Skeletal muscle satellite cell (primary cell): ENCODE measurements around the gene DGKB.
A peak's percentile ranks its signal among the peaks of the same experiment; 100 is the strongest.

ENCODE experiments used
- H3K27me3 ChIP-seq: 2 replicates; pipeline ENCODE4 v1.7.0; 2013; ENCODE audit warnings: low read length; ENCODE audit not compliant: control insufficient read depth, insufficient read depth
- H3K36me3 ChIP-seq: 2 replicates; pipeline ENCODE4 v1.7.0; 2013; ENCODE audit warnings: mild to moderate bottlenecking, control low read depth, low read length; ENCODE audit not compliant: insufficient read depth
- H3K4me1 ChIP-seq: 2 replicates; pipeline ENCODE4 v1.7.0; 2013; ENCODE audit warnings: low read length; ENCODE audit not compliant: control insufficient read depth, insufficient read depth
- H3K4me2 ChIP-seq: 2 replicates; pipeline ENCODE4 v1.7.0; 2013; ENCODE audit warnings: mild to moderate bottlenecking, low read length
- H3K4me3 ChIP-seq: 2 replicates; pipeline ENCODE4 v1.7.0; 2013; ENCODE audit warnings: low read length
- H3K9ac ChIP-seq: 2 replicates; pipeline ENCODE4 v1.7.0; 2013; ENCODE audit warnings: mild to moderate bottlenecking, low read depth, low read length, moderate library complexity
- H3K9me3 ChIP-seq: replicated peaks from 2 replicates; pipeline ENCODE4 v1.7.0; 2013; ENCODE audit warnings: mild to moderate bottlenecking, control low read depth, low read length

DGKB gene

DNA sequence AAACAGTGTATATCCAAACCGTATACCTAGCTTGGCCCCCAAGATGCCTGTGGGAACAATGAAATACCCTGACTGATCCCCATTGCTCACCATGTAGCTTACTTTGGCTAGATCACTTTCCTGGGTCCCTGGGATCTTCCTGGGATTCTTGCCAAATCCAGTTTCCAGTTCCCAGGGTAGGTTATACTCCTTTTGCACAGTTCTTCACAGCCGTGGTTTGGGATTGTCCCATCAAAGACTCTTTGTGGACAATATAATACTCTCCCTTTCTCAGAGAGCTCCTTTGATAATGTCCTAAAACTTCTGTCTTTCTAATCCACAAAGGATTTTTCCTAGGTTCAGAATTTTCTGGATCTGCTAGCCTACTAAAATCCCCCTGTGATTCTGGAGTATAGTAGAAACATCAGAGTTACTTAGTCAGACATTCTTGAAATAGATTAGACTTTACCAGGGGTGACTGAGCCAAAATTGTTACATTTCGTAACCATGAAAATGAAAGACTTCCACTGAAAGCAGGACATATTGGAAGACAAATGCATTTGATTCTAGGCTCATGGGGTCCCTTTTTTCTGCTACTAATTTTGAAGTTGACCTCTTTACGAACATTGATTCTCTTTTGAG, 524.8 kb downstream of the DGKB start:
- Histone ChIP-seq H3K4me1 (peaks cover 28% of the 10 kb centered on the region), H3K4me3 (peak overlapping the region; percentile 44), H3K27me3 (no peaks in the 10 kb centered on the region), H3K9ac (peak overlapping the region; percentile 51), H3K9me3 (no peaks in the 10 kb centered on the region), H3K4me2 (peak overlapping the region; percentile 44), H3K36me3 (no peaks in the 10 kb centered on the region)

DNA sequence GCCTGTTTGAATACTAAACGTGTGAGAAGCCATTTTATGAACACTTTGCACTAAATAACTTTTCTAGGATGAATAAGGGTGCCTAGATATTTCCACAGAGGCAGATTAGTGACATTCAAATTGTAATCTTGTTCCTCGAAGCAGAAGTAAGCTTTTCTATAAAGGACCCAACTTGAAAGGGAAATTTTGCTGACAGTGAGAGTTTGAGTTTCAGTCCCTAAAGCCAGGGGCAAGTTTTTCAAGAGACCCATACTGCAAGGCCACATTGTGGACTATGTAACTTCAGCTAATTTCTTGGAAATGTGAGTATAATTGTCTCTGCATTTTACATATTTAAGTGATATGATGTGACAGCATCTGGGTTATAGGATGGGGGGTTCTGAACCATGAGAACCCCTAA, 525.8 kb downstream of the DGKB start:
- Histone ChIP-seq H3K9me3 (no peaks in the 10 kb centered on the region), H3K9ac (no peak overlapping the region), H3K27me3 (no peaks in the 10 kb centered on the region), H3K4me3 (no peak overlapping the region), H3K36me3 (no peaks in the 10 kb centered on the region), H3K4me1 (peaks cover 25% of the 10 kb centered on the region), H3K4me2 (no peak overlapping the region)

DNA sequence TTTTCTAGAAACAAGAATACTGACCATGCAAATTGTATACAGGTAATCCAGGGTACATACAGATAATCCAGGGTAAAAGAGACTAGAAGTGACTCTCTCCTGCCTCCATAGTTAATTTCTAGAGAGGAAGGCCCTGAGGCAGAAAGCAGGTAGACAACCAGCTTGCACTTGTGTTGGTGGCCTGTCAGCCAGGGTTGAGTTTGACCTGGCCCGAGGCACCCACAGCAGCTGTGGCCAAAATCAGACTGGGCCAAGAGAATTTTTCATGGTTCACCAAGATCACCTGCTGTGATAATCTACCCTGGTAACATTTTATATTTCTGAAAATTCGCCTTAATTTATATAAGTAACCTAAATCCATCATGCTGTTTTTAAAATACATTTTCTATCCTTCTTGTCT, 526.6 kb downstream of the DGKB start:
- no peaks in the 10 kb centered on the region for H3K9me3 ChIP-seq
- no peaks in the 10 kb centered on the region for H3K27me3 ChIP-seq
- H3K9ac ChIP-seq, result no peak overlapping the region
- no peaks in the 10 kb centered on the region for H3K36me3 ChIP-seq
- H3K4me1 ChIP-seq, result peaks cover 19% of the 10 kb centered on the region
- no peak overlapping the region for H3K4me2 ChIP-seq
- no peak overlapping the region for H3K4me3 ChIP-seq

DNA sequence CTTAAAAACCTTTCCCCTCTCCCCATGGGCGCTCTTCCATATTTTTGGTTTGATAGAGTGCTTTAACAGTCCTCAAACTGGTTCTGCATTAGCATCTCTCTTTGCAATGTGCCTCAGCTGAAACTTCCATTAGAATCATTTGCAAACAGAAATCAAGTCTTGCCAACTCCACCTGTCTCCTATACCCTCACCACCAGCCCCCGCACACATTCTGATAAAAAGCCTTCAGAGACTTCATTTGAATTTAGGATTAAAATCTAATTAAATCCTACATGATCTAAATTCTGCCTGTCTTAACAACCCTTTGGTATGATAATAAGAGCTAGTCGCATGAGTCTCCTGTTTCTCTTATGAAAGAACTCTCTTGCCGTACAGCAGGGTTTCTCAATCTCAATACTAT, 528.2 kb downstream of the DGKB start:
- no peaks in the 10 kb centered on the region for H3K36me3 ChIP-seq
- H3K9me3 ChIP-seq, result no peaks in the 10 kb centered on the region
- no peak overlapping the region for H3K4me2 ChIP-seq
- H3K4me1 ChIP-seq, result peaks cover 14% of the 10 kb centered on the region
- no peak overlapping the region for H3K4me3 ChIP-seq
- no peaks in the 10 kb centered on the region for H3K27me3 ChIP-seq
- no peak overlapping the region for H3K9ac ChIP-seq

DNA sequence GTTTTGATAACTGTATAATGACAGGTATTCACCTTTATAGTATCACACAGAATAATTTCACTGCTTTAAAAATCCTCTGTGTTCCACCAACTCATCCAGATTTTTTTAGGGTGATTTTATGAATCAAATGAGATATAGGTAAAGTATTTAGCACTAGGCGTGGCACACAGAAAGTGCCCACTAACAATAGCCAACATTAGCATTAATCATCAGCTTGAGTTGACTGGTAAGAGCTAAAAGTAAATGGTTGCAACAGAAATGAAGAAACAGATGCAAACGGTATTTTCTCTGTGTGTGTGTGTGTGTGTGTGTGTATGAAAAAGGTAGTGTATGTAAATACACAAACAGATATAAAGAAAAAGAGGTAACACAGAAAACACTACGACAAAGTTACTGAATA, 534.3 kb downstream of the DGKB start:
- H3K27me3 ChIP-seq, result no peaks in the 10 kb centered on the region
- H3K9me3 ChIP-seq, result no peaks in the 10 kb centered on the region
- H3K4me3 ChIP-seq, result no peak overlapping the region
- H3K4me2 ChIP-seq, result no peak overlapping the region
- H3K4me1 ChIP-seq, result no peaks in the 10 kb centered on the region
- H3K36me3 ChIP-seq, result no peaks in the 10 kb centered on the region
- H3K9ac ChIP-seq, result no peak overlapping the region

DNA sequence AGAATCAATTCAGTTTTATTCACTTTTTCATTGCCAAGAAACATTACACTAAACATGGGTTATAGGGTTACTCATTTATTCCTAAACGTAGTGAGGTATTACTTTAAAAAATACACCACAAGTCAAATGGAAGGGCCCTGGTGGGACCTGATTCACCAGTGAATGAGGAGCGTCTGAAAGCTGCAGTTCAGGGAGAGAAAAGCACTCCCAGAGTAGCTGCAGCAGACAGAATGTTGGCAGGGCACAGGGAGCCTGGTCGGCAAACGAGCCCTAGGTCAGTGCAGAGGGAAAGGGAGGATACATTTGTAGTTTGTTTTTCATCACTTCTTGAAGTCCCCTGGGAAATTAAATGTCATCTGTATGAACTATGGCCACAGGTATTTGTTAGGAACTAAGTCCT, 551.4 kb downstream of the DGKB start:
- no peaks in the 10 kb centered on the region for H3K9me3 ChIP-seq
- no peak overlapping the region for H3K4me2 ChIP-seq
- H3K9ac ChIP-seq, result no peak overlapping the region
- no peak overlapping the region for H3K4me3 ChIP-seq
- no peaks in the 10 kb centered on the region for H3K36me3 ChIP-seq
- H3K27me3 ChIP-seq, result no peaks in the 10 kb centered on the region
- no peaks in the 10 kb centered on the region for H3K4me1 ChIP-seq

DNA sequence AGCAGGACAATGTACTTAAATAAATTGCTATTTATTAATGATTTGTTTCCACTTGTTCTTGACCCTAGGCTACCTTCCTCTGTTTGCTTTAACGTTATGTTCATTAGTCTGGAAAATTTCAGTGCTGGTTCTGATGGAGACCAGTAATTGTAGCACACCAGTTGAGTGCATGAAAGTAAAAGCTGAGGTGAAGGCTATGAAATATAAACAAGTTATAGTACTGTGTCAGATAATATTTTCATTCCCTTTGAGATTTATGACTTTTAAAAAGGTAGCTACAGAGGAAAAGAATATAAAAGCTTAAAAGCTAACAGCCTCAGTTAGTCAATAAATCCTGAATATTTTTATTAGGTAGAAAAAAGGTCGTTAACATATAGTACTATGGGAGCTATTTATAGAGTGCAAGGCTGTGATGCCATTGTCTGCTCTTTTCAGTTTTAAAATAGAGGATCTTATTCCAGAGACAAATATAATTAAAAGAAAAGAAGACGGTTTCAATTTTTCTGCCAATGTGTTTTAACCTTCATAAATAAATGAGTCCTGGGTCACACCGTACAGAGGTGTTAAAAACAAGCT, 561.3 kb downstream of the DGKB start:
- H3K9ac ChIP-seq, result no peak overlapping the region
- H3K36me3 ChIP-seq, result no peaks in the 10 kb centered on the region
- H3K4me3 ChIP-seq, result no peak overlapping the region
- no peaks in the 10 kb centered on the region for H3K9me3 ChIP-seq
- H3K4me1 ChIP-seq, result no peaks in the 10 kb centered on the region
- H3K27me3 ChIP-seq, result no peaks in the 10 kb centered on the region
- H3K4me2 ChIP-seq, result no peak overlapping the region

DNA sequence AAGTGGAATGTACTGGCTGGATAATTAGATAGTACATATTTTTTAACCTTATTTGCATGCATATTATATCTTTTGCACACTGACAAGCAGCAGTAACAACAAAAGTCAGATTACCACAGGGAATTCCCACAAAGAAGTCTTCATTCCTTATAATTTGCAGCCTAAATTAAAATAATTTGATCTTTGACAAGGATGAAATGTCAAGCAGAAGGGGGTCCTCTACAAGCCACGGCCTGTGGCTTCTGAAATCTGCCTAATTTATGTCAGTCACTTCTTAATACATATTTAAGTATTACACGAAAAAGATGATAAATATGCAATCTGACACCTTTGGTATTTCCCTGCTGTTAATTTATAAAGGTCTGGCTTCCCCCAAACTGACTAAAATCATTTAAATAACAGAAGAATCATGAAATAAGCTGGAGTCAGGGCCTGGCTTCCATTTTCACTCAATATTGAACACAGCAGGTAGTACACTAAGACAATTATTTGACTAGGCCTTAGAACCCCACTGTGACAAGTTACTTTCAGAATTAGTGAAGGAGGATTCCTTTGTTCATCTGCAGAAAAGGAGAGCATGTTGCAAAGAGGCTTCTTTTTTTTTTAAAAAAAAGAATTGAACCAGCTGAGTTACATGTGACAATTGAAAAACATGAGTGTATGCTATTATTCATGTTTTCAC, 562.0 kb downstream of the DGKB start:
- no peak overlapping the region for H3K4me2 ChIP-seq
- no peaks in the 10 kb centered on the region for H3K4me1 ChIP-seq
- H3K9ac ChIP-seq, result no peak overlapping the region
- no peaks in the 10 kb centered on the region for H3K36me3 ChIP-seq
- no peaks in the 10 kb centered on the region for H3K27me3 ChIP-seq
- no peak overlapping the region for H3K4me3 ChIP-seq
- H3K9me3 ChIP-seq, result no peaks in the 10 kb centered on the region

DNA sequence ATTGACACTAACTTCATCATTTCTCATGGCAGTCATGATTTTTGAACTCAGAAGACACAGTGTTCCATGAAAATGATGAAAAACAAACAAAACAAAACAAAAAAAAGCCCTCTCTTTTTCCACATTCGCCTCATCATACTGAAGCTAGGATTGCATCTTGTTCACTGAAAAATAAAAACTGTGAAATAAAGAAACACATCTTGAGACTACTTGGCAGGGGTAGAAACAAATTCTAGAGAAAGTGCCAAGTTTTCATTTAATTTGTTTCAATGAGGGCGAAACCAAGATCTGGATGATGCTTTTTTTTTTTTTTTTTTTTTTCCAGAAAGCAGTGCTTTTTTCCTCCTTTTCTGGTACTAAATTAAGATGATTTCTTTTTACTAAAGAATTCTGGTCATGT, 562.7 kb downstream of the DGKB start:
- no peaks in the 10 kb centered on the region for H3K4me1 ChIP-seq
- H3K27me3 ChIP-seq, result no peaks in the 10 kb centered on the region
- H3K9ac ChIP-seq, result no peak overlapping the region
- no peaks in the 10 kb centered on the region for H3K9me3 ChIP-seq
- H3K4me3 ChIP-seq, result no peak overlapping the region
- no peaks in the 10 kb centered on the region for H3K36me3 ChIP-seq
- no peak overlapping the region for H3K4me2 ChIP-seq

DNA sequence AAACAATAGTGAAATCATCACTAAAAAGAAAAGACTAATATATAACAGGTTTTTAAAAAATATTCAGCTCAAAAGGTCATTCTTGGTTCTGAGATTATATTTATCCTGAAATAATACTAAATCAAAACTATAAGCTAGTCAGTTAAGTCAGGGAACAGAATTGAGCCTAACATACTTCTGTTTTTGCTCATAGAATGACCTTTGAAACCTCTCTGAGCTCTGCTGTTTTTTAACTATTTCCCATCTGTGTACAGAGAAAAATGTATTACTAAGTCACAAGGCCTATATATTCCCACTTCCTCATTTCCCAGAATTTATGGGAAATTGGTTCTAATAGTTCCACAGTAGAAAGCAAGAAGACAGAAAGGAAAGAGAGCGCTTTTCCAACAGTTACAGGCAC, 566.3 kb downstream of the DGKB start:
- no peak overlapping the region for H3K4me2 ChIP-seq
- no peaks in the 10 kb centered on the region for H3K9me3 ChIP-seq
- no peaks in the 10 kb centered on the region for H3K27me3 ChIP-seq
- H3K36me3 ChIP-seq, result no peaks in the 10 kb centered on the region
- no peak overlapping the region for H3K4me3 ChIP-seq
- H3K9ac ChIP-seq, result no peak overlapping the region
- H3K4me1 ChIP-seq, result no peaks in the 10 kb centered on the region

DNA sequence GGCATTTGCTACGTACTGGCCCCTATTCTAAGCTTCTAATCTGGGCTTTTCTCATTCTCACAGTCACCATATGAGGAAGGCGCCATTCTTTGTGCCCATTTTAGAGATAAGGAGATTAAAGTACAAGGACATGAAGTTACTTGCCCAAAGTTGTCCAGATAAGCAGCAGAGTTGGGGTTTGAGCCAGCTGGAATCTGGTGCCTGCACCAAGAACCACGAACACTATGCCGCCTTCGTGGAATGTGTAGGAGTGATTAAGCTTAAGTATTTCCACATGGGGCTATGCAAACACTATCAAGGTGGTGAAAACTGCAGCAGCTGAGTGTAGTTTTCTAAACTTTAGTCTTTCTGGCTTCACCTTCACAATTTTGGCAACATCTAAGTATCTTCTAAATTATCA, 570.4 kb downstream of the DGKB start:
- Histone ChIP-seq H3K4me2 (no peak overlapping the region), H3K4me3 (no peak overlapping the region), H3K9me3 (no peaks in the 10 kb centered on the region), H3K9ac (no peak overlapping the region), H3K36me3 (no peaks in the 10 kb centered on the region), H3K27me3 (no peaks in the 10 kb centered on the region), H3K4me1 (peaks cover 5% of the 10 kb centered on the region)

DNA sequence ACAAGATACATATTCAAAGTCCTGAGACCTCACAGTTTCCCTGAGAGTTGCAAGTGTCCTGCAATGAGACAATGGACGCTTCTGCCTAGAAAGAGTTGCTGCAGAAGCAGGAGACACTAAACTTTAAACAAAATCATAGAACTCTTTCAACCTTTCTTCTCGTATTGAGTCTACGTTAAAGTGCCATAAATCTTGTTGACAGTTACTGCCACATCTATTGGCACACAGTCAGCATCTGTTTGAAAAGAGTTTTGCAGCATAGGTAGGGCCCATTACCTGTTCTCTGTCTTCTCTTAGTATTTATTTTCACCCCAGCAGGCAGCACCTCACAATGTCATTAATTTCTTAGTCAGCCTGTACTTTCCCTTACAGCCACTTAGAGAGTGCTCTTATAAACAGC, 577.8 kb downstream of the DGKB start:
- H3K4me2 ChIP-seq, result no peak overlapping the region
- no peaks in the 10 kb centered on the region for H3K27me3 ChIP-seq
- H3K9ac ChIP-seq, result no peak overlapping the region
- no peak overlapping the region for H3K4me3 ChIP-seq
- H3K9me3 ChIP-seq, result no peaks in the 10 kb centered on the region
- H3K36me3 ChIP-seq, result no peaks in the 10 kb centered on the region
- peaks cover 8% of the 10 kb centered on the region for H3K4me1 ChIP-seq
